Neural cell (in vitro differentiated cells): ENCODE measurements around the gene PPFIBP1.

Experiments used
- POLR2AphosphoS5 ChIP-seq: IDR thresholded peaks from 2 replicates; pipeline ENCODE4 v1.6.1; 2012
- REST ChIP-seq: IDR thresholded peaks from 2 replicates; pipeline ENCODE4 v1.6.1; 2012; ENCODE audit warnings: borderline replicate concordance

DNA sequence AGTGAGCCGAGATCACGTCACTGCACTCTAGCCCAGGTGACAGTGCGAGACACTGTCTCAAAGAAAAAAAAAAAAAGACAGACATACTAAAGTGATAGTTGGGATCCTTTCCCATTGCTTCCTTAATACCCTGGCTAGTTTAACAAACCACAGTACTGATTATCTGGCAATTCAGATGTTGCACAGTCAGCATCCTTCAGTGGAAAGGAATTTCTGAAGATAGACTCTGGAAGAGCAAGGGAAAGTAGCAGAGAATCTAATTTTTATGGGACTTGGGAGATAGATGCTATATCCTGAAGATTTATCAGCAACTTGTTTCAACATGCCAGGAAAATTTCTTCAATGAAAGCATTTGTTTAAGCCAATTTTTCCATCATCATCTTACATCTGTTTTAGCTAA lies 6.5 kb upstream of the PPFIBP1 start:
- TF ChIP-seq REST: no peak
- no peak for TF ChIP-seq POLR2AphosphoS5
